HEK293T (cell line): ENCODE data around the gene SLC28A3.

Experiments used
- ARNT ChIP-seq: fragments of 450-650 bp; IDR thresholded peaks from 2 replicates; pipeline ENCODE4 v1.6.1; 2017; ENCODE audit warnings: mild to moderate bottlenecking
- ELF4 ChIP-seq: fragments of 450-650 bp; IDR thresholded peaks from 2 replicates; pipeline ENCODE4 v1.6.1; 2017; ENCODE audit warnings: antibody characterized with exemption
- FOXK2 ChIP-seq: fragments of 450-650 bp; IDR thresholded peaks from 2 replicates; pipeline ENCODE4 v1.6.1; 2016; ENCODE audit warnings: mild to moderate bottlenecking
- LEF1 ChIP-seq: fragments of 450-650 bp; IDR thresholded peaks from 2 replicates; pipeline ENCODE4 v1.6.1; 2017; ENCODE audit warnings: mild to moderate bottlenecking, borderline replicate concordance
- PKNOX1 ChIP-seq: fragments of 450-650 bp; IDR thresholded peaks from 2 replicates; pipeline ENCODE4 v1.6.1; 2016
- SUZ12 ChIP-seq: fragments of 450-650 bp; IDR thresholded peaks from 2 replicates; pipeline ENCODE4 v1.6.1; 2016; ENCODE audit warnings: mild to moderate bottlenecking

GRCh38 chr9:84315278-84315877 lies 25.2 kb downstream of the SLC28A3 start:
- TF ChIP-seq FOXK2, result no peak
- TF ChIP-seq ARNT, result no peak
- no peak for TF ChIP-seq PKNOX1
- no peak for TF ChIP-seq ELF4
- TF ChIP-seq LEF1, result no peak
- no peak for TF ChIP-seq SUZ12
